ENCODE measurements around the gene RMI2.
A peak's percentile ranks its signal among the peaks of the same experiment; 100 is the strongest.
"Not testable (repeated sequence)": the region's sequence is repeated elsewhere in the genome, so short reads cannot be mapped to it uniquely, and the experiment has no call there.

Gene RMI2

GRCh38 chr16:11345040-11345862 is at the start of gene RMI2:
Gene RMI2, plus strand, starts transcription at chr16:11345459. Its CDS starts 13 bp downstream, at chr16:11345472.
- TF ChIP-seq Cebpa-rat (IDR thresholded peaks at IDR 0.05) = no peak
- peak within 1 kb of the TSS; percentile 86 to 97 (median 93) for H3K4me2 ChIP-seq
- no peaks in the 10 kb centered on the region for H3K36me3 ChIP-seq
- no peaks in the 10 kb centered on the region for H3K9me3 ChIP-seq (replicated peaks in 1 of 11)
- H3K4me1 ChIP-seq = peaks cover 37 to 60% (median 53%) of the 10 kb centered on the region in 10 experiments
- H3K27me3 ChIP-seq = no peaks in the 10 kb centered on the region
- peak within 1 kb of the TSS; percentile 81 to 97 (median 88) for H3K4me3 ChIP-seq
- peak within 1 kb of the TSS; percentile 77 to 96 (median 92) for H3K9ac ChIP-seq
- H4K20me1 ChIP-seq = peaks cover 0 to 9% (median 0%) of the 10 kb centered on the region in 11 experiments; a peak in 2 of 22 replicates
- peak within 1 kb of the TSS in 10 of 11 experiments; percentile 53 to 96 (median 92); a peak in 20 of 22 replicates for H3K27ac ChIP-seq

GRCh38 chr16:11295672-11296071 is 49.6 kb upstream of the RMI2 start:
- no peak overlapping the region for H3K4me3 ChIP-seq
- H3K4me2 ChIP-seq = peak overlapping the region in 8 of 11 experiments; percentile 72 to 93 (median 80); a peak in 13 of 22 replicates
- no peak overlapping the region for H3K9ac ChIP-seq
- H3K27ac ChIP-seq = peak overlapping the region in 4 of 11 experiments; percentile 37 to 73 (median 71); a peak in 5 of 22 replicates
- no peaks in the 10 kb centered on the region for H3K36me3 ChIP-seq
- no peak for TF ChIP-seq Cebpa-rat (IDR thresholded peaks at IDR 0.05)
- peaks cover 0 to 7% (median 0%) of the 10 kb centered on the region in 11 experiments; a peak in 3 of 22 replicates for H4K20me1 ChIP-seq
- peaks cover 0 to 20% (median 0%) of the 10 kb centered on the region in 11 experiments; a peak in 4 of 22 replicates for H3K27me3 ChIP-seq
- no peaks in the 10 kb centered on the region for H3K9me3 ChIP-seq (replicated peaks in 1 of 11)
- peaks cover 30 to 81% (median 68%) of the 10 kb centered on the region in 10 experiments for H3K4me1 ChIP-seq

DNA sequence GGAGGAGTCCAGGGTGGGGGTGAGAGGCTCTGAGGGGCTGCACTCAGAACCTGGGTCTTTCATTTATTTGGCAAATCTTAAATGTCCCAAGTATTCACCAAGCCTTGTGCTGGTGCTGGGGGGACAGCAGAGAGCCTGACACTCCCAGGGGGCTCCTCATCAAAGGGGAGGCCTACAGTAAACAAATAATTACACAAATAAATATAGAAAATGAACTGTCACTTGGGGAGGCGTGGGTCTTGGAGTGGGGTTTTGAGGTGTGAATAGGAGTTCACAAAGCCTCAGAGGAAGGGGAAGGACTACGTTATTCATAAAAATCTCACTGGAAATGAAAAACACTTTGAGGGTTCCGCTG is 48.9 kb upstream of the RMI2 start:
- Histone ChIP-seq H3K36me3 (no peaks in the 10 kb centered on the region), H4K20me1 (peaks cover 0 to 7% (median 0%) of the 10 kb centered on the region in 11 experiments; a peak in 3 of 22 replicates), H3K4me3 (no peak overlapping the region), H3K9ac (peak overlapping the region in 3 of 11 experiments; percentile 26 to 48 (median 41); a peak in 3 of 22 replicates), H3K27me3 (peaks cover 0 to 20% (median 0%) of the 10 kb centered on the region in 11 experiments; a peak in 4 of 22 replicates), H3K4me2 (peak overlapping the region; percentile 72 to 93 (median 81); a peak in 20 of 22 replicates), H3K4me1 (peaks cover 30 to 84% (median 68%) of the 10 kb centered on the region in 10 experiments), H3K27ac (peak overlapping the region in 5 of 11 experiments; percentile 7 to 73 (median 70); a peak in 7 of 22 replicates), H3K9me3 (replicated peaks in 1 of 11) (no peaks in the 10 kb centered on the region)
- TF ChIP-seq Cebpa-rat (IDR thresholded peaks at IDR 0.05) = no peak

GRCh38 chr16:11296706-11297491 is 48.4 kb upstream of the RMI2 start:
- Histone ChIP-seq H3K27me3 (peaks cover 0 to 20% (median 0%) of the 10 kb centered on the region in 11 experiments; a peak in 4 of 22 replicates), H4K20me1 (peaks cover 0 to 7% (median 0%) of the 10 kb centered on the region in 11 experiments; a peak in 3 of 22 replicates), H3K4me3 (peak overlapping the region in 5 of 10 experiments; percentile 2 to 38 (median 22); a peak in 5 of 20 replicates), H3K9ac (peak overlapping the region in 5 of 11 experiments; percentile 24 to 63 (median 48); a peak in 7 of 22 replicates), H3K36me3 (no peaks in the 10 kb centered on the region), H3K4me2 (peak overlapping the region; percentile 72 to 93 (median 81)), H3K9me3 (replicated peaks in 1 of 11) (no peaks in the 10 kb centered on the region), H3K27ac (peak overlapping the region in 6 of 11 experiments; percentile 4 to 73 (median 61); a peak in 11 of 22 replicates), H3K4me1 (peaks cover 30 to 84% (median 68%) of the 10 kb centered on the region in 10 experiments)
- TF ChIP-seq Cebpa-rat (IDR thresholded peaks at IDR 0.05) = no peak

GRCh38 chr16:11297492-11298142 is 47.6 kb upstream of the RMI2 start:
- Histone ChIP-seq H3K27ac (peak overlapping the region in 7 of 11 experiments; percentile 20 to 73 (median 70); a peak in 14 of 22 replicates), H4K20me1 (peaks cover 0 to 7% (median 0%) of the 10 kb centered on the region in 11 experiments; a peak in 3 of 22 replicates), H3K4me1 (peaks cover 30 to 83% (median 68%) of the 10 kb centered on the region in 10 experiments), H3K4me2 (peak overlapping the region; percentile 72 to 93 (median 81)), H3K4me3 (peak overlapping the region in 5 of 10 experiments; percentile 2 to 38 (median 22); a peak in 5 of 20 replicates), H3K36me3 (no peaks in the 10 kb centered on the region), H3K27me3 (peaks cover 0 to 20% (median 0%) of the 10 kb centered on the region in 11 experiments; a peak in 4 of 22 replicates), H3K9me3 (replicated peaks in 1 of 11) (no peaks in the 10 kb centered on the region), H3K9ac (peak overlapping the region in 8 of 11 experiments; percentile 9 to 63 (median 41); a peak in 11 of 22 replicates)
- TF ChIP-seq Cebpa-rat (IDR thresholded peaks at IDR 0.05) = no peak

- Histone ChIP-seq H4K20me1 (peaks cover 0 to 7% (median 0%) of the 10 kb centered on the region in 11 experiments; a peak in 3 of 22 replicates), H3K4me1 (peaks cover 30 to 80% (median 67%) of the 10 kb centered on the region in 10 experiments), H3K4me2 (peak overlapping the region; percentile 72 to 93 (median 81)), H3K4me3 (no peak overlapping the region), H3K27ac (peak overlapping the region in 7 of 11 experiments; percentile 20 to 70 (median 64); a peak in 13 of 22 replicates), H3K9me3 (replicated peaks in 1 of 11) (peaks cover 0 to under 1% (median 0%) of the 10 kb centered on the region in 11 experiments; a peak in 2 of 22 replicates), H3K27me3 (peaks cover 0 to 20% (median 0%) of the 10 kb centered on the region in 11 experiments; a peak in 4 of 22 replicates), H3K36me3 (no peaks in the 10 kb centered on the region), H3K9ac (peak overlapping the region in 8 of 11 experiments; percentile 9 to 58 (median 41); a peak in 11 of 22 replicates)
- TF ChIP-seq Cebpa-rat (IDR thresholded peaks at IDR 0.05) = no peak
Observed at GRCh38 chr16:11298143-11298900, 46.9 kb upstream of the RMI2 start.

DNA sequence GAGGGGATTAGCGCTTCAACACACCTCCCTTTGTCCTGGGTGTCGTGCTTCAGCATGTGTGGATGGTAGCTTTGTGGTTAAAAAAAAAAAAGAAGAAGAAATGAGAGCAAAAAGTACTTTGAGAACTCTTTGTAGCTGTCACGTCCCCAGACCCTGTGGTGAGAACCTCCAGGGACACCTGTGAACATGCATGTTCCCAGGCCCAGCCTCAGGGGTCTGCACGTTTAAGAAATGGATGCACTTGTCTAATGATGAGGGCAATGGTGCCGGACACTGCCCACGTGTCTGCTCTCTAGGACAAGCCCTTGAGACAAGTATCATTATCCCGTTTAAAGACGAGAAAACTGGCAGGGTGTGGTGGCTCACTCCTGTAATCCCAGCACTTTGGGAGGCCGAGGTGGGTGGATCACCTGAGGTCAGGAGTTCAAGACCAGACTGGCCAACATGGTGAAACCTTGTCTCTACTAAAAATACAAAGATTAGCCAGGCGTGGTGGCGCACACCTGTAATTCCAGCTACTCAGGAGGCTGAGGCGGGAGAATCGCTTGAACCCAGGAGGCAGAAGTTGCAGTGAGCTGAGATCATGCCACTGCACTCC is 46.2 kb upstream of the RMI2 start:
- peak overlapping the region in 5 of 11 experiments; percentile 13 to 58 (median 51); a peak in 6 of 22 replicates for H3K9ac ChIP-seq
- H3K27ac ChIP-seq = peak overlapping the region in 4 of 11 experiments; percentile 64 to 70 (median 68); a peak in 7 of 22 replicates
- H3K36me3 ChIP-seq; H4K20me1 ChIP-seq; H3K4me3 ChIP-seq; H3K9me3 ChIP-seq (replicated peaks in 1 of 11): not testable (repeated sequence)
- peak overlapping the region; percentile 12 to 93 (median 79); a peak in 20 of 22 replicates for H3K4me2 ChIP-seq
- peaks cover 0 to 20% (median 0%) of the 10 kb centered on the region in 11 experiments; a peak in 4 of 22 replicates for H3K27me3 ChIP-seq
- H3K4me1 ChIP-seq = peaks cover 30 to 78% (median 64%) of the 10 kb centered on the region in 10 experiments
